ENCODE data around the gene ARID1B.

DNA sequence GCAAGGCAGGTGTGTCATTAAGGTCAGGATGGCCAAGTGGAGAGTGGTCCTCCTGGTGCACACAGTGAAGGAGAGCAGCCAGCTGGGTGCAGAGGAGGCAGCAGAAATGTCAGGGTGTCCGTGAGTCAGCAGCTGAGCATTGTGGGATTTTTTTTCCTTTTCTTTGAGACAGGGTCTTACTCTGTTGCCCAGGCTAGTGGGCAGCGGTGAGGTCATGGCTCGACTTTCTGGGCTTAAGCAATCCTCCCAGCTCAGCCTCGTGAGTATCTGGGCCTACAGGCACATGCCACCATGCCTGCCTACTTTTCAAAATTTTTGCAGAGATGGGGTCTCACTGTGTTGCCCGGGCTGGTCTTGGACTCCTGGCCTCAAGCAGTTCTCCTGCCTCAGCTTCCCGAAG is 16.0 kb downstream of the ARID1B start:
- TF ChIP-seq, protein P1, sequence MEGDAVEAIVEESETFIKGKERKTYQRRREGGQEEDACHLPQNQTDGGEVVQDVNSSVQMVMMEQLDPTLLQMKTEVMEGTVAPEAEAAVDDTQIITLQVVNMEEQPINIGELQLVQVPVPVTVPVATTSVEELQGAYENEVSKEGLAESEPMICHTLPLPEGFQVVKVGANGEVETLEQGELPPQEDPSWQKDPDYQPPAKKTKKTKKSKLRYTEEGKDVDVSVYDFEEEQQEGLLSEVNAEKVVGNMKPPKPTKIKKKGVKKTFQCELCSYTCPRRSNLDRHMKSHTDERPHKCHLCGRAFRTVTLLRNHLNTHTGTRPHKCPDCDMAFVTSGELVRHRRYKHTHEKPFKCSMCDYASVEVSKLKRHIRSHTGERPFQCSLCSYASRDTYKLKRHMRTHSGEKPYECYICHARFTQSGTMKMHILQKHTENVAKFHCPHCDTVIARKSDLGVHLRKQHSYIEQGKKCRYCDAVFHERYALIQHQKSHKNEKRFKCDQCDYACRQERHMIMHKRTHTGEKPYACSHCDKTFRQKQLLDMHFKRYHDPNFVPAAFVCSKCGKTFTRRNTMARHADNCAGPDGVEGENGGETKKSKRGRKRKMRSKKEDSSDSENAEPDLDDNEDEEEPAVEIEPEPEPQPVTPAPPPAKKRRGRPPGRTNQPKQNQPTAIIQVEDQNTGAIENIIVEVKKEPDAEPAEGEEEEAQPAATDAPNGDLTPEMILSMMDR (conservative IDR thresholded peaks at IDR 0.05), result no peak
- no peak for TF ChIP-seq EZH2 (IDR thresholded peaks at IDR 0.05; ENCODE audit: low read depth)

All from PC-9 (cell line).